VCaP (cell line): ENCODE data around the gene AAMDC.

Experiments used
- H3K27ac ChIP-seq: fragments of 450-650 bp; 2 replicates; pipeline ENCODE4 v1.5.1; 2017
- CTCF ChIP-seq: fragments of 450-650 bp; conservative IDR thresholded peaks from 2 replicates; pipeline ENCODE4 v1.5.1; 2017; ENCODE audit warnings: mild to moderate bottlenecking, moderate library complexity

Gene AAMDC

DNA sequence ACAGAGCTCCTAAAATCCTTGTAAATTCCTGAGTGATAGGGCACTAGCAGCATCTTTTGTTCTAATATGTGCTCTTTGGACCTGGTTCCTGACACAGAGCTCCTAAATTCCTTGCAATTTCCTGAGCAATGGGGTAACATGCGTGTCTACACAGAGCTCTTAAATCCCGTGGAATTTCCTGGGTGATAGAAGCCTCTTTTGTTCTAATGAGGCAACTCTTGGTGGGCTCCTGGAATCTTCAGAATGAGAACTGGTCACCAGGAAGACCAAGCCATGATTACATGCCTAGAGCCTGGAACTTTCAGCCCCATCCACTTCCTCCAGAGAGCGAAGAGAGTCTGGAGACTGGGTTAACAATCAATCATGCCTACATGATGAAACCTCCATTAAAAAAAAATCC is 19.5 kb upstream of the AAMDC start:
- no peak for TF ChIP-seq CTCF
- no peak overlapping the region for H3K27ac ChIP-seq

DNA sequence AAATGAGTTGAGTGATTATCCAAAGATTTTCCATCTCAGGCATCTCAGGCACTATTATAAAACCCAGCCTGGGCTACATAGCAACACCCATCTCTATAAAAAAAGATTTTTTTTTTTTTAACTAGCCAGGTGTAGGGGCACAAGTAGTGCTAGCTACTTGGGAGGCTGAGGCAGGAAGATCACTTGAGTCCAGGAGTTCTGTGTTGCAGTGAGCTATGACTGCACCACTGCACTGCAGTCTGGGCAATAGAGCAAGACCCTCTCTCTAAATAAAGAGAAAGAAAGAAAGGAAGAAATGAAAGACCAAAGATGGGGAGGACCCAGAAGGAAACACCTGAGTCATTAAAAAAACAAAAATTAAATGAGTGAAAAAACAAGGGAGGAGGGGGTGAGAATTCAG is 14.5 kb upstream of the AAMDC start:
- TF ChIP-seq CTCF = no peak
- no peak overlapping the region for H3K27ac ChIP-seq

DNA sequence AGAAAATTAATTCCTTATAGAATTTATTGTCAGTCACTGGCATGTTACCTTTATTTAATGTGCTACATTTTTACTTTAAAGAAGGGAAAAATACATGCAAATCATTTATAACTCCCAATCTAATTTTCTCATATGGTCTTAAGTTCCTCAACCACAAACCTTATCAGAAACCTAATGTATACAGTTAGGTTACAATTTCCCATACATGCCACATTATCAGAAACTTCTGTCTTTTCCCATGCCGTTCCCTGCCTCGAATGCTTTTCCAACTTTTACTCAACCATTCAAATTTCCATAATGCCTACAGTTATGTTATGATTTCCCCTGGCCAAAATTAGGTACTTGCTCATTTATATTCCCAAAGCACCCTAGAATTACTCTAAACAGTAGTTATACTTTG is 14.0 kb upstream of the AAMDC start:
- no peak overlapping the region for H3K27ac ChIP-seq
- no peak for TF ChIP-seq CTCF

DNA sequence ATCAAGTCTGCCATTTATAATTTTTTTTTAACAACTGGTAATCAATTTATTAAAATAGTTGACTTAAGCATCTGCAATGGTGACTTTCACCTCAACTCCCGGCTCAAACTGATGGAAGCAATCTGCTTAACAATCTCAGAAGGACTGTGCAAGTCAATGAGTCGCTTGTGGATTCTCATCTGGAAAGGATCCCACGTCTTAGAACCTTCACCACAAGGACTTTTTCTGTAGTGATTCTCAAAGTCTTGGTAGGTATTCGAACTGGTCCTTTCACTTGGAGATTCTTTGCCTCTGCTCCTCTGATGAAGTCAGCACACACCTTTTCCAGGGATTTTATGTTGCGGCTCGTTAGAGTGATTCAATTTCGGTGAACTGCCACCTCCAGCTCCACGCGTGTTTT is 7.7 kb upstream of the AAMDC start:
- no peak overlapping the region for H3K27ac ChIP-seq
- TF ChIP-seq CTCF = no peak

DNA sequence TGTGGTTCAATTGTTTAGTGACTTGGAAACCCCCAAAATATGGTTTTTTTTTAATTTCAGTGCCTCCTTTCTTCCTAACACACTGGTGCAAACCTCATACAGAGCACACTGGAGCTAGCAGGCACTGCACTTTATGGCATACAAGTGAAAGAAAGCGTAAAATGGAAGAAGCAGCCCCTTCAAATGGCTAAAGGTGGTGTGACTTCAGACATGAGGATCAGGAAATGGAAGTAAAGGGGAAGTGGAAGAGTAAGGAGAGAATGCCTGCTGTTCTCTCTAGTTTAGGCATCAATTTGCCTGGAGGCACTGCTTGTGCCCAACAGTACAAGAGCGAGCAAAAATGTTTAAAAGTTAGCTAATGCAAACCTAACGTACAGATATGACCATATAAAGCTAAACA is 6.1 kb upstream of the AAMDC start:
- TF ChIP-seq CTCF = no peak
- H3K27ac ChIP-seq = no peak overlapping the region

GRCh38 chr11:77815459-77815858 is 5.5 kb upstream of the AAMDC start:
- TF ChIP-seq CTCF = no peak
- H3K27ac ChIP-seq = no peak overlapping the region

DNA sequence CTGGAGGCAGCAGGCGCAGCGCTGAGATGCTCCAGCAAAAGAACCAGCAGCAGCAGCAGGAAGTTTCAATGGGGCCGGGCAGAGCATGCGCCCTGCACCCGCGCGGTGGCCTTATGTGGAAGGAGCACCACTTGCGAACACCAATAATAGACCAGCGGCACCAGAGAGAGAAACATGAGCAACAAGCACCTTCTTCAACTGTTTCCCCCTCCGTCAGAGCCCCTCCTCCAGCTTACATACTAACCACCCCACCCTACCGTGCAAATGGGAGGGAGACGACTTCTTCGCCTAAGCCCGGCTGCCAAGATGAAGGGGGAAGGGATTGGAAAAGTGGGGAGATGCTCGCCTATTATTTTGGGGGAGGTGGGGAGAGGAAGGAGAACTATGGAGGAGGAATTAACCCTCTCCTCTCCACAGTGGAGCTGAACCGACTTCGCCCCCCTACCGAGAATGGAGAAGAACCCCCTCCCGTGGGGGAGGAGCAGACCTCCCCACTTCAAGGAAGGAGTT is 1.5 kb upstream of the AAMDC start:
- H3K27ac ChIP-seq = peak overlapping the region; percentile 98
- TF ChIP-seq CTCF = no peak; the same call in 1 of the 2 replicates
